Measurements from ENCODE around the gene PALS1.

DNA sequence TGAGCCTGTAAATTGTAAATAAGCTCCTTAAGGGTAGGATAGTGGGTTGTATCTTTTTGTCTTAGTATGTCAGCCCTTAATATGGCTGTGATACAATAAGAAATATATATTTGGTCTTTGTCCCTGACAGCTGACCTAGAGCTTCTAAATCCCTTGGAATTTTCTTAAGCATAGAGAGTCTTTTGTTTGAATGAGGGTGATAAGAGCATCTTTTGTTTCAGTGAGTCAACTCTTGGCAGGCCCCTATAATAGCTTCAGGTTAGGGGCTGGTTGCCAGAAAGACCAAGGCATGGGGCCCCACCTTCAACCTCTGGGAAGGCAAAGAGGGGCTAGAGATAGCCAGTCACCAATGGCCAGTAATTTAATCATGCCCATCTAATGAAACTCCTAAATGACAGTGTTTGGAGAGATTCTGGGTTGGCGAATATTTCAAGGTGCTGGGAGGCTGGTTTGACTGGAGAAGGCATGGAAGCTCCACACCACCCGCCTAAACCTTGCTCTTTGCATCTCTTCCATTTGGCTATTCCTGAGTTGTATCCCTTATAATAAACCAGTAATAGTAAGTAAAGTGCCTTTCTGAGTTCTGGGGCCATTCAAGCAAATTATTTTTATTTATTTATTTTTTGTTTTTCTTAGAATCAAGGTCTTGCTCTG, 10.5 kb downstream of the PALS1 start:
- no peak for TF ChIP-seq POLR2A (IDR thresholded peaks at IDR 0.05)
- TF ChIP-seq, protein P1, sequence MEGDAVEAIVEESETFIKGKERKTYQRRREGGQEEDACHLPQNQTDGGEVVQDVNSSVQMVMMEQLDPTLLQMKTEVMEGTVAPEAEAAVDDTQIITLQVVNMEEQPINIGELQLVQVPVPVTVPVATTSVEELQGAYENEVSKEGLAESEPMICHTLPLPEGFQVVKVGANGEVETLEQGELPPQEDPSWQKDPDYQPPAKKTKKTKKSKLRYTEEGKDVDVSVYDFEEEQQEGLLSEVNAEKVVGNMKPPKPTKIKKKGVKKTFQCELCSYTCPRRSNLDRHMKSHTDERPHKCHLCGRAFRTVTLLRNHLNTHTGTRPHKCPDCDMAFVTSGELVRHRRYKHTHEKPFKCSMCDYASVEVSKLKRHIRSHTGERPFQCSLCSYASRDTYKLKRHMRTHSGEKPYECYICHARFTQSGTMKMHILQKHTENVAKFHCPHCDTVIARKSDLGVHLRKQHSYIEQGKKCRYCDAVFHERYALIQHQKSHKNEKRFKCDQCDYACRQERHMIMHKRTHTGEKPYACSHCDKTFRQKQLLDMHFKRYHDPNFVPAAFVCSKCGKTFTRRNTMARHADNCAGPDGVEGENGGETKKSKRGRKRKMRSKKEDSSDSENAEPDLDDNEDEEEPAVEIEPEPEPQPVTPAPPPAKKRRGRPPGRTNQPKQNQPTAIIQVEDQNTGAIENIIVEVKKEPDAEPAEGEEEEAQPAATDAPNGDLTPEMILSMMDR (IDR thresholded peaks at IDR 0.05), result no peak
